K562 (cell line): ENCODE results near the gene SLCO2A1. TPM values are rescaled to one million over a fixed set of nuclear protein-coding genes. Genes with fewer than 3 reads are reported as not detected.

Source experiments
- ATAC-seq: fragments of 200-7000 bp; cut with Tn5 transposase; 3 replicates; pipeline ENCODE4 v1.9.1; 2020; ENCODE audit warnings: moderate library complexity
- BruUV-seq: library from RNA; stranded (reverse); fragments of 400-500 nt; replicated peaks from 2 replicates; lab custom pipeline; 2021; lab: Mats Ljungman, UMichigan
- CTCF ChIA-PET: fragments of 300-600 bp; formaldehyde crosslinking; extraction: SDS; loops from one replicate; lab custom pipeline; 2021; ENCODE audit warnings: low intra/inter-chr PET ratio; lab: Yijun Ruan, JAX
- POLR2A ChIA-PET: fragments of 300-600, 350-650 bp; sonication (Branson Sonifier 250); formaldehyde crosslinking; extraction: SDS; loops from one replicate; lab custom pipeline; 2021; ENCODE audit warnings: antibody characterized with exemption, inconsistent platforms; lab: Yijun Ruan, JAX
- DNase-seq, 4 experiments: peaks; one replicate each; pipeline versions ENCODE4 v3.0.0 to v3.0.0-alpha.2; 2011 to 2018; ENCODE audit warnings: low spot score in 3 of 4, mixed read lengths in 3 of 4; ENCODE audit errors: extremely low read depth in 1 of 4
- FAIRE-seq: peaks from 2 replicates; lab custom pipeline; 2011; peaks lifted over from hg19 to GRCh38; lab: Jason Lieb, UNC
- H2AFZ ChIP-seq: 2 replicates; pipeline ENCODE4 v1.6.0; 2011; ENCODE audit warnings: low read depth, low read length, control low read depth, inconsistent platforms
- H3K27ac ChIP-seq: fragments of 200-600 bp; 3 replicates; pipeline ENCODE4 v1.8.0; 2011; ENCODE audit warnings: low read depth, mild to moderate bottlenecking, control low read depth, inconsistent platforms, low read length, moderate library complexity, mixed read lengths; ENCODE audit errors: extremely low read depth
- H3K27me3 ChIP-seq, 2 experiments: fragments of 300-600 bp in 1 of 2; 2 replicates in 1 of 2; 3 replicates in 1 of 2; pipeline versions ENCODE4 v1.6.0 to v1.8.0; 2011; ENCODE audit warnings: inconsistent platforms in 2 of 2, low read length in 2 of 2, mild to moderate bottlenecking in 1 of 2, mixed read lengths in 1 of 2, moderate library complexity in 1 of 2; ENCODE audit not compliant: control insufficient read depth in 2 of 2, insufficient read depth in 2 of 2
- H3K36me3 ChIP-seq: fragments of 300-600 bp; 3 replicates; pipeline ENCODE4 v1.8.0; 2011; ENCODE audit warnings: mild to moderate bottlenecking, low read length, inconsistent platforms; ENCODE audit not compliant: control insufficient read depth, insufficient read depth
- H3K4me1 ChIP-seq, 2 experiments: fragments of 200-600 bp in 1 of 2; replicated peaks in 1 of 2; 2 replicates in 1 of 2; 3 replicates in 1 of 2; pipeline versions ENCODE4 v1.5.1 to v1.8.0; 2011; ENCODE audit warnings: inconsistent platforms in 2 of 2, low read length in 2 of 2, mild to moderate bottlenecking in 1 of 2, mixed read lengths in 1 of 2, moderate library complexity in 1 of 2; ENCODE audit not compliant: control insufficient read depth in 2 of 2, insufficient read depth in 2 of 2
- H3K4me2 ChIP-seq: 2 replicates; pipeline ENCODE4 v1.6.1; 2011; ENCODE audit warnings: low read length, control low read depth, inconsistent platforms, mixed read lengths; ENCODE audit not compliant: insufficient read depth
- H3K4me3 ChIP-seq: fragments of 200-600 bp; sonication (generic), shearing (Covaris generic); 2 replicates; pipeline ENCODE4 v1.5.1; 2016; ENCODE audit warnings: control low read depth, inconsistent platforms
- H3K79me2 ChIP-seq: fragments of 200-600 bp; 3 replicates; pipeline ENCODE4 v1.8.0; 2011; ENCODE audit warnings: low read length, inconsistent platforms; ENCODE audit not compliant: control insufficient read depth, insufficient read depth
- H3K9ac ChIP-seq, 2 experiments: 2 replicates each; pipeline versions ENCODE4 v1.6.0 to v1.6.1; 2011; ENCODE audit warnings: low read depth in 2 of 2, low read length in 2 of 2, control low read depth in 1 of 2, inconsistent platforms in 1 of 2, mild to moderate bottlenecking in 1 of 2, mixed read lengths in 1 of 2; ENCODE audit not compliant: insufficient read depth in 1 of 2
- H3K9me1 ChIP-seq: one replicate; pipeline ENCODE4 v1.6.0; 2011; ENCODE audit warnings: inconsistent platforms, mild to moderate bottlenecking, low read length, moderate library complexity; ENCODE audit not compliant: control insufficient read depth, insufficient read depth
- H3K9me3 ChIP-seq: replicated peaks from 2 replicates; pipeline ENCODE4 v1.5.1; 2011; ENCODE audit warnings: low read depth, low read length, inconsistent platforms; ENCODE audit not compliant: control insufficient read depth, insufficient read depth
- H4K20me1 ChIP-seq: replicated peaks from 2 replicates; pipeline ENCODE4 v1.6.1; 2011; ENCODE audit warnings: low read length, inconsistent platforms, mixed read lengths; ENCODE audit not compliant: control insufficient read depth, insufficient read depth
- BRCA1 ChIP-seq, 2 experiments: fragments of 450-650 bp in 1 of 2; sonication (generic) in 1 of 2; formaldehyde crosslinking in 1 of 2; IDR thresholded peaks; 2 replicates each; pipeline versions ENCODE4 v1.5.0 to v1.6.1; 2017 to 2020; ENCODE audit warnings: mild to moderate bottlenecking in 1 of 2, missing genetic modification reagents in 1 of 2
- CREB5 ChIP-seq: fragments of 250-450 bp; sonication (Bioruptor Pico); IDR thresholded peaks from 2 replicates; pipeline ENCODE4 v1.5.0; 2020; ENCODE audit warnings: mild to moderate bottlenecking
- MLX ChIP-seq, 2 experiments: fragments of 450-650 bp in 1 of 2; sonication (generic) in 1 of 2; formaldehyde crosslinking; conservative IDR thresholded peaks; 2 replicates each; pipeline versions ENCODE4 v1.4.0 to v1.8.1; 2020 to 2022; ENCODE audit warnings: mild to moderate bottlenecking in 1 of 2, missing genetic modification reagents in 1 of 2
- NFE2 ChIP-seq: IDR thresholded peaks from 2 replicates; pipeline ENCODE4 v1.6.1; 2014; ENCODE audit warnings: antibody characterized with exemption, low read depth
- NFIX ChIP-seq: fragments of 250-450 bp; sonication (Bioruptor Pico); IDR thresholded peaks from 2 replicates; pipeline ENCODE4 v1.4.0; 2020; ENCODE audit warnings: low read depth, mild to moderate bottlenecking, moderate library complexity
- PHB2 ChIP-seq: fragments of 450-650 bp; IDR thresholded peaks from 2 replicates; pipeline ENCODE4 v1.6.1; 2017; ENCODE audit warnings: low read depth
- POLR2B ChIP-seq: fragments of 450-650 bp; IDR thresholded peaks from 2 replicates; pipeline ENCODE4 v1.6.1; 2018; ENCODE audit warnings: low read depth; ENCODE audit not compliant: partially characterized antibody
- RBM39 ChIP-seq: fragments of 200-400 bp; formaldehyde crosslinking; optimal IDR thresholded peaks from 2 replicates; pipeline ENCODE3; 2018; ENCODE audit warnings: low read depth, low read length
- SAFB2 ChIP-seq: fragments of 200-400 bp; formaldehyde crosslinking; IDR thresholded peaks from 2 replicates; pipeline ENCODE4 v1.6.1; 2018; ENCODE audit warnings: borderline replicate concordance, low read length, low read depth, moderate library complexity; ENCODE audit not compliant: severe bottlenecking
- SNRNP70 ChIP-seq: fragments of 200-400 bp; formaldehyde crosslinking; optimal IDR thresholded peaks from 2 replicates; pipeline ENCODE3; 2017; ENCODE audit warnings: low read depth, low read length
- TRIM28 ChIP-seq: fragments of 450-650 bp; IDR thresholded peaks from 2 replicates; pipeline ENCODE4 v1.6.1; 2017
- YY1 ChIP-seq, 3 experiments: IDR thresholded peaks; 2 replicates each; pipeline ENCODE4 v1.6.1; 2011; ENCODE audit warnings: low read length in 2 of 3, mild to moderate bottlenecking in 2 of 3, moderate library complexity in 2 of 3, borderline replicate concordance in 1 of 3, control low read depth in 1 of 3, low read depth in 1 of 3; ENCODE audit not compliant: insufficient read depth in 3 of 3, insufficient replicate concordance in 2 of 3, control insufficient read depth in 1 of 3, insufficient read length in 1 of 3; ENCODE audit errors: extremely low read depth in 1 of 3
- ZNF217 ChIP-seq: sonication (generic); formaldehyde crosslinking; IDR thresholded peaks from 2 replicates; pipeline ENCODE4 v1.8.0; 2022; ENCODE audit warnings: mild to moderate bottlenecking, missing genetic modification reagents
- ZNF586 ChIP-seq: fragments of 450-650 bp; formaldehyde crosslinking; conservative IDR thresholded peaks from 2 replicates; pipeline ENCODE4 v1.4.0; 2020; ENCODE audit warnings: mild to moderate bottlenecking, moderate library complexity
- ZNF609 ChIP-seq: sonication (generic); formaldehyde crosslinking; IDR thresholded peaks from 2 replicates; pipeline ENCODE4 v1.8.1; 2023; ENCODE audit warnings: missing genetic modification reagents, mild to moderate bottlenecking, borderline replicate concordance
- WGBS: fragments of 100-300 bp; shearing (Covaris generic); methylation state at CpG from one replicate; pipeline ENCODE4 v1.1.6; 2016; ENCODE audit warnings: low coverage, mixed read lengths; ENCODE audit not compliant: insufficient coverage; ENCODE audit errors: missing lambda C conversion rate; 5-methylcytosine and 5-hydroxymethylcytosine counted together
- in situ Hi-C: fragments of 300-500 bp; cut with MboI; formaldehyde crosslinking; loops from 4 replicates; pipeline ENCODE4 v1.15.0; 2018; ENCODE audit warnings: inconsistent platforms, mixed read lengths
- intact Hi-C: fragments of 100-400 bp; cut with micrococcal nuclease; formaldehyde crosslinking; loops from 2 replicates; pipeline ENCODE4 v1.14.2; 2022
- polyA plus RNA-seq, 8 experiments: library from polyadenylated mRNA; depleted of rRNA in 4 of 8; stranded (reverse) in 5 of 8; unstranded in 3 of 8; fragments of >200 nt; fragmentation: Nextera tagmentation in 2 of 8; fragmentation: Illumina TruSeq in 1 of 8; extraction: Ambion mirVana in 2 of 8; extraction: Trizol in 1 of 8; gene quantifications; 2 replicates each; pipeline versions ENCODE4 v1.2.1 to v1.2.3, GENCODE V29; 2011 to 2014; ENCODE audit warnings: inconsistent platforms in 1 of 8, missing spikeins in 1 of 8
- total RNA-seq, 7 experiments: library from RNA; depleted of rRNA in 6 of 7; stranded (reverse); fragments of >200 nt in 6 of 7; fragmentation: Illumina TruSeq in 2 of 7; extraction: Trizol in 2 of 7; gene quantifications; 2 replicates each; pipeline versions ENCODE4 v1.2.1 to v1.2.3, GENCODE V29; 2011 to 2021; ENCODE audit warnings: low replicate concordance in 1 of 7

The SLCO2A1 gene
- total and polyA plus RNA-seq, 9 of the 15 experiments (the other 6 are each of a cell fraction or from before 2014, with no cell fraction given) = 0.16 to 1.0 TPM; not detected in 7

- 0% methylated on average over 8 of the region's 8 CpGs for WGBS
- no TSS peak for BruUV-seq
- Histone ChIP-seq H3K4me2 (no peak overlapping the region), H3K79me2 (no peaks in the 10 kb centered on the region), H3K36me3 (no peaks in the 10 kb centered on the region), H3K9me3 (no peaks in the 10 kb centered on the region), H3K4me3 (no peak overlapping the region), H4K20me1 (no peaks in the 10 kb centered on the region), H2AFZ (no peak overlapping the region), H3K9ac (no peak overlapping the region), H3K27me3 (peaks cover 0 to 10% of the 10 kb centered on the region in 2 experiments; a peak in 2 of 5 replicates), H3K27ac (no peak overlapping the region), H3K4me1 (no peaks in the 10 kb centered on the region), H3K9me1 (no peaks in the 10 kb centered on the region)
- in situ Hi-C loops (no loop called here), intact Hi-C loops (no loop called here)
- ATAC-seq (no peak), FAIRE-seq (no peak), DNase-seq (no peak)
- ChIA-PET CTCF (no interaction called here), POLR2A (interaction anchor here (0.6 to 0.7 kb wide), 2 partner anchors 349 to 779 kb away, joined by 3 read pairs; no protein-coding TSS in a partner anchor)
- TF ChIP-seq TRIM28 = no peak
- TF ChIP-seq POLR2B = no peak
- TF ChIP-seq NFIX (CRISPR knock-in tag) = no peak
- TF ChIP-seq CREB5 = no peak
- no peak for TF ChIP-seq ZNF217 (CRISPR knock-in tag)
- no peak for TF ChIP-seq BRCA1 (IDR thresholded peaks at IDR 0.05)
- TF ChIP-seq BRCA1 (CRISPR knock-in tag; IDR thresholded peaks at IDR 0.05) = no peak
- TF ChIP-seq ZNF586 (CRISPR knock-in tag) = no peak
- TF ChIP-seq YY1 (IDR thresholded peaks at IDR 0.05; ENCODE audit: borderline replicate concordance in 1 of 3, control insufficient read depth in 1 of 3, extremely low read depth in 1 of 3, insufficient read depth in 3 of 3, insufficient read length in 1 of 3, insufficient replicate concordance in 2 of 3, low read depth in 1 of 3, low read length in 2 of 3) = no peak
- no peak for TF ChIP-seq SAFB2
- no peak for TF ChIP-seq NFE2
- TF ChIP-seq SNRNP70 = no peak
- TF ChIP-seq PHB2 = no peak
- TF ChIP-seq MLX (CRISPR knock-in tag; conservative IDR thresholded peaks at IDR 0.05) = no peak
- TF ChIP-seq ZNF609 = no peak
- no peak for TF ChIP-seq RBM39
These were observed 48.6 kb upstream of the SLCO2A1 start for GRCh38 chr3:134078169-134078831.
